Measurements from ENCODE around the gene TCF7. TPM values are rescaled to one million over a fixed set of nuclear protein-coding genes. Genes with fewer than 3 reads are reported as not detected.

The TCF7 gene
- total RNA-seq, 2 experiments from 2014 or later = 0.97 to 1.1 TPM

DNA sequence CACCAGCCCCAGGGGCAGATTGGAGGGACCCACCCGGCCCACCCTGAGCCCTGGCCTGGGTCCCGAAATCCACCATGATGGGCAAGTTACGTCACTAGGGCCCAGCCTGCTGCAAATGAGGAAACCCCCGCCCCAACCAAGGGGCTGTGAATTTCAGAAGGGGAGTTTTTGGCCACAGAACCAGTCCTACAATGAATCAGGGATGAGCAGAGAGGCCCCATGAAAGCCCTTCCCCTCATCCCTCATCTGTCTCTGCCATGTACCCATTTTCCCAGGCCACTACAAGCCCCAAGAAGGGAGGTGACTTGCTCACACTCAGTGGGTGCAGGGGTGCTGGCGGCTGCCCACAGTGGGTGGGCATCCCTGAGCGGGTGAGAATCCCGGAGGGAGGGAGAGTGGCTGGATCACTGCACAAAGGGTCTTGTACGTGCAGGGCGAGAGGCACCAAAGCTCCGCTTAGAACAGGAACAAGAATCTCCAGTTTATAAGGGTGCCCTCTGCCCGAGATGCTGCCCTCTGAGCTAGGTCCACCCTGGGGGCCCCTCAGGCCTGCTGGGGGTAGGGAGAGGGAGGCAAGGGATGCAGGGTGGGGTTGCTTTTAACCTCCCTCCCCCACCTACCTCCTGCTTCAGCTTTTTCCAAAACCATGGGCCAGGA lies 10.4 kb upstream of the TCF7 start:
- Histone ChIP-seq H3K27ac (ENCODE audit: low read depth, low read length, poor library complexity, severe bottlenecking) (no peak overlapping the region), H3K4me3 (ENCODE audit: low read depth, low read length, poor library complexity, severe bottlenecking) (no peak overlapping the region), H3K9me3 (ENCODE audit: low read length) (no peaks in the 10 kb centered on the region), H4K20me1 (ENCODE audit: insufficient read depth, low read length) (no peaks in the 10 kb centered on the region), H3K79me2 (ENCODE audit: insufficient read depth, low read depth, low read length) (no peaks in the 10 kb centered on the region), H3K36me3 (ENCODE audit: insufficient read depth, low read length) (no peaks in the 10 kb centered on the region), H3K9me2 (ENCODE audit: insufficient read depth, low read length) (no peaks in the 10 kb centered on the region), H3K4me1 (ENCODE audit: insufficient read depth, low read length, poor library complexity, severe bottlenecking) (peaks cover 22% of the 10 kb centered on the region), H2AFZ (ENCODE audit: low read length) (no peak overlapping the region), H3K4me2 (ENCODE audit: low read length) (no peak overlapping the region)
- ChIA-PET CTCF (ENCODE audit: unreplicated experiment) (interaction anchor here (1.0 kb wide), 1 partner anchor 35 kb away, joined by 3 read pairs; no protein-coding TSS in a partner anchor), POLR2A (no interaction called here)
- TF ChIP-seq, protein P1, sequence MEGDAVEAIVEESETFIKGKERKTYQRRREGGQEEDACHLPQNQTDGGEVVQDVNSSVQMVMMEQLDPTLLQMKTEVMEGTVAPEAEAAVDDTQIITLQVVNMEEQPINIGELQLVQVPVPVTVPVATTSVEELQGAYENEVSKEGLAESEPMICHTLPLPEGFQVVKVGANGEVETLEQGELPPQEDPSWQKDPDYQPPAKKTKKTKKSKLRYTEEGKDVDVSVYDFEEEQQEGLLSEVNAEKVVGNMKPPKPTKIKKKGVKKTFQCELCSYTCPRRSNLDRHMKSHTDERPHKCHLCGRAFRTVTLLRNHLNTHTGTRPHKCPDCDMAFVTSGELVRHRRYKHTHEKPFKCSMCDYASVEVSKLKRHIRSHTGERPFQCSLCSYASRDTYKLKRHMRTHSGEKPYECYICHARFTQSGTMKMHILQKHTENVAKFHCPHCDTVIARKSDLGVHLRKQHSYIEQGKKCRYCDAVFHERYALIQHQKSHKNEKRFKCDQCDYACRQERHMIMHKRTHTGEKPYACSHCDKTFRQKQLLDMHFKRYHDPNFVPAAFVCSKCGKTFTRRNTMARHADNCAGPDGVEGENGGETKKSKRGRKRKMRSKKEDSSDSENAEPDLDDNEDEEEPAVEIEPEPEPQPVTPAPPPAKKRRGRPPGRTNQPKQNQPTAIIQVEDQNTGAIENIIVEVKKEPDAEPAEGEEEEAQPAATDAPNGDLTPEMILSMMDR (conservative IDR thresholded peaks at IDR 0.05; ENCODE audit: low read length) = no peak
- no peak for TF ChIP-seq EZH2phosphoT487 (IDR thresholded peaks at IDR 0.05; ENCODE audit: borderline replicate concordance, low read depth, low read length)
- intact Hi-C loops (cut with micrococcal nuclease; ENCODE audit: unreplicated experiment) = loop anchor here (2.0 kb wide), 2 partner anchors 37 to 65 kb away; no protein-coding TSS in a partner anchor
- no peak for DNase-seq (ENCODE audit: low spot score)
- no TSS peak for BruUV-seq (replicated peaks)

DNA sequence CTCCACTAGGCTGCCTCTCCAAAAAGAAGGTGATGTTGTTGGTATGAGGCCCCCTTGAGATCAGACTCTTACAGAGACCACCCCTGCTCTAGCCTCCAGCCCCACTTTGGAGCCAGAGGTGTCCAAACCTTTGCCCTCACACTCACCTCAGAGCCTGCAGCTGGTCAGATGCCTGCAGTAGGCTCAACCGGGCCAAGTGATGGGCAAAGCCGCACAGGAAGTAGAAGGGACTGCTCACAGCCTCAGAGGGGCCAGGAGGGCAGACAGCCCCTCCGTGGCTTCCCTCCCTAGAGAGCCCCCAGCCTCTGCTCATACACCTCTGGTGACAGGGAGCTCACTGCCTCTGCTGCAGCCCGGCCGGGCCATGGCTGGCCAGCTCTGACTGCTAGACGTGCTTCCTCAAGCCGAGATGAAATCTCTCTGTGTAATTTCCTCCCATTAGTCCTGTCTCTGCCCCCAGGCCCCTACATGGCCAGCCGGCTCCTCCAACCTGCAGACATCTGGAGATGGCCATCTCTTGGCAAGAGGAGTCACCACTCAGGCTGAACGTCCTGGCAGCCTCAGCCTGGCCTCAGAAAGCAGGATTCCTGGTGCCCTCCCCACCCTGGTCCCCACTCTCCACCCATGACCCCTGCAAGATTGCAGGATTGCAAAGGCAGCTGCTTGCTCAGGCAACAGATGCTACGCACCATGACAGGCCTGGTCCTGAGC lies 7.3 kb upstream of the TCF7 start:
- Histone ChIP-seq H3K4me2 (ENCODE audit: low read length) (no peak overlapping the region), H3K27ac (ENCODE audit: low read depth, low read length, poor library complexity, severe bottlenecking) (no peak overlapping the region), H3K4me1 (ENCODE audit: insufficient read depth, low read length, poor library complexity, severe bottlenecking) (no peaks in the 10 kb centered on the region), H3K79me2 (ENCODE audit: insufficient read depth, low read depth, low read length) (no peaks in the 10 kb centered on the region), H3K36me3 (ENCODE audit: insufficient read depth, low read length) (no peaks in the 10 kb centered on the region), H3K9me2 (ENCODE audit: insufficient read depth, low read length) (no peaks in the 10 kb centered on the region), H2AFZ (ENCODE audit: low read length) (no peak overlapping the region), H3K9me3 (ENCODE audit: low read length) (no peaks in the 10 kb centered on the region), H4K20me1 (ENCODE audit: insufficient read depth, low read length) (no peaks in the 10 kb centered on the region), H3K4me3 (ENCODE audit: low read depth, low read length, poor library complexity, severe bottlenecking) (no peak overlapping the region)
- BruUV-seq (replicated peaks) = no TSS peak
- no peak for DNase-seq (ENCODE audit: low spot score)
- ChIA-PET POLR2A (interaction anchor here (0.6 kb wide), 1 partner anchor 1150 kb away, joined by 3 read pairs; no protein-coding TSS in a partner anchor), CTCF (ENCODE audit: unreplicated experiment) (no interaction called here)
- intact Hi-C loops (cut with micrococcal nuclease; ENCODE audit: unreplicated experiment) = no loop called here
- TF ChIP-seq EZH2phosphoT487 (IDR thresholded peaks at IDR 0.05; ENCODE audit: borderline replicate concordance, low read depth, low read length) = no peak
- TF ChIP-seq, protein P1 (conservative IDR thresholded peaks at IDR 0.05; ENCODE audit: low read length) = no peak

DNA sequence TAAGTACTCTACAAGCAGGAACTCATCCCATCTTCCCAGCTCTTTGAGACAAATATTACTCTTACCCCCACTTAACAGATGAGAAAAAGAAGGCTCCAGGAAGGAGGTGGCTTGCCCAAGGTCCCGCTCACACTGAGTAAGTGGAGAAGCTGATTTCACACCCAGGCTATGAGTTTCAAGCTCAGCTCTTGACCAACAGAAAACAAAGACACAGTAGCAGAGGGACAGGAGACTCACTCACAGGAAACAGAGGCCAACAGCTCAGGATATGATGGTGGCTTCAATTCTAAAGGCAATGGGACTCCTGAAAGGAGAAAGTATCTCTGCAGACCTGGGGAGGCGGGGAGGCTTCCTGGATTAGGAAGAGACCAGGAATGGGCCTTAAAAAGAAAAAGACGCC lies 6.7 kb upstream of the TCF7 start:
- ChIA-PET POLR2A (interaction anchor here (0.6 kb wide), 2 partner anchors 42 to 1151 kb away, joined by 3 read pairs; no protein-coding TSS in a partner anchor), CTCF (ENCODE audit: unreplicated experiment) (no interaction called here)
- Histone ChIP-seq H2AFZ (ENCODE audit: low read length) (no peak overlapping the region), H3K27ac (ENCODE audit: low read depth, low read length, poor library complexity, severe bottlenecking) (no peak overlapping the region), H4K20me1 (ENCODE audit: insufficient read depth, low read length) (no peaks in the 10 kb centered on the region), H3K9me3 (ENCODE audit: low read length) (no peaks in the 10 kb centered on the region), H3K4me2 (ENCODE audit: low read length) (no peak overlapping the region), H3K4me3 (ENCODE audit: low read depth, low read length, poor library complexity, severe bottlenecking) (no peak overlapping the region), H3K4me1 (ENCODE audit: insufficient read depth, low read length, poor library complexity, severe bottlenecking) (no peaks in the 10 kb centered on the region), H3K79me2 (ENCODE audit: insufficient read depth, low read depth, low read length) (no peaks in the 10 kb centered on the region), H3K9me2 (ENCODE audit: insufficient read depth, low read length) (no peaks in the 10 kb centered on the region), H3K36me3 (ENCODE audit: insufficient read depth, low read length) (no peaks in the 10 kb centered on the region)
- no TSS peak for BruUV-seq (replicated peaks)
- TF ChIP-seq, protein P1 (conservative IDR thresholded peaks at IDR 0.05; ENCODE audit: low read length) = no peak
- TF ChIP-seq EZH2phosphoT487 (IDR thresholded peaks at IDR 0.05; ENCODE audit: borderline replicate concordance, low read depth, low read length) = no peak
- intact Hi-C loops (cut with micrococcal nuclease; ENCODE audit: unreplicated experiment) = no loop called here
- DNase-seq (ENCODE audit: low spot score) = no peak

Data from OCI-LY7 (cell line).